Activated naive CD4-positive, alpha-beta T cell treated with anti-CD3 and anti-CD28 coated beads for 36 hours (primary cell): ENCODE measurements around the gene PPP3CA. TPM values are rescaled to one million over a fixed set of nuclear protein-coding genes. Genes with fewer than 3 reads are reported as not detected.

ENCODE experiments used
- CTCF ChIA-PET: fragments of 350-600 bp; sonication (Branson Sonifier 250); formaldehyde crosslinking; loops from one replicate; lab custom pipeline; 2021; ENCODE audit warnings: antibody characterized with exemption; lab: Charles Lee
- DNase-seq: peaks from one replicate; pipeline ENCODE4 v3.0.0-alpha.2; 2020
- H3K27ac Mint-ChIP-seq: one replicate; pipeline ENCODE4 v1.8.0; 2021; ENCODE audit warnings: mild to moderate bottlenecking, mixed read lengths
- H3K27me3 Mint-ChIP-seq: one replicate; pipeline ENCODE4 v1.8.0; 2021; ENCODE audit warnings: low read depth, mixed read lengths
- H3K36me3 Mint-ChIP-seq: one replicate; pipeline ENCODE4 v1.8.0; 2021; ENCODE audit warnings: low read depth, mixed read lengths
- H3K4me1 Mint-ChIP-seq: one replicate; pipeline ENCODE4 v1.8.0; 2021; ENCODE audit warnings: low read depth, mixed read lengths
- H3K4me3 Mint-ChIP-seq: one replicate; pipeline ENCODE4 v1.8.0; 2021; ENCODE audit warnings: mild to moderate bottlenecking, moderate library complexity, mixed read lengths
- H3K9me3 Mint-ChIP-seq: one replicate; pipeline ENCODE4 v1.8.0; 2021; ENCODE audit warnings: mixed read lengths
- intact Hi-C: fragments of 100-400 bp; cut with micrococcal nuclease; formaldehyde crosslinking; loops from one replicate; pipeline ENCODE4 v1.15.1; 2023
- total RNA-seq, 2 experiments: library from RNA; stranded (reverse); gene quantifications; one replicate each; pipeline ENCODE4 v1.2.3, GENCODE V29; 2021

PPP3CA gene
- total RNA-seq, 2 experiments from 2014 or later = 2.4 to 3.4 TPM

GRCh38 chr4:101295691-101296090 lies 51.6 kb downstream of the PPP3CA start:
- DNase-seq = no peak
- Mint-ChIP-seq H3K4me1 (peaks cover 3% of the 10 kb centered on the region), H3K4me3 (no peak overlapping the region), H3K9me3 (no peaks in the 10 kb centered on the region), H3K36me3 (no peaks in the 10 kb centered on the region), H3K27me3 (no peaks in the 10 kb centered on the region), H3K27ac (no peak overlapping the region)
- CTCF ChIA-PET = no interaction called here
- intact Hi-C loops = no loop called here

- DNase-seq = no peak
- no peak overlapping the region for H3K4me3 Mint-ChIP-seq
- H3K4me1 Mint-ChIP-seq = peaks cover 3% of the 10 kb centered on the region
- H3K36me3 Mint-ChIP-seq = no peaks in the 10 kb centered on the region
- no peaks in the 10 kb centered on the region for H3K9me3 Mint-ChIP-seq
- no peaks in the 10 kb centered on the region for H3K27me3 Mint-ChIP-seq
- intact Hi-C loops = no loop called here
- CTCF ChIA-PET = no interaction called here
- H3K27ac Mint-ChIP-seq = no peak overlapping the region
These were observed 52.7 kb downstream of the PPP3CA start for GRCh38 chr4:101294597-101294996.

GRCh38 chr4:101292901-101293300 lies 54.4 kb downstream of the PPP3CA start:
- H3K27me3 Mint-ChIP-seq = no peaks in the 10 kb centered on the region
- intact Hi-C loops = no loop called here
- no peak overlapping the region for H3K4me3 Mint-ChIP-seq
- H3K27ac Mint-ChIP-seq = no peak overlapping the region
- no peak for DNase-seq
- H3K36me3 Mint-ChIP-seq = no peaks in the 10 kb centered on the region
- CTCF ChIA-PET = no interaction called here
- H3K4me1 Mint-ChIP-seq = peaks cover 8% of the 10 kb centered on the region
- H3K9me3 Mint-ChIP-seq = no peaks in the 10 kb centered on the region

GRCh38 chr4:101292214-101292613 lies 55.1 kb downstream of the PPP3CA start:
- intact Hi-C loops = no loop called here
- Mint-ChIP-seq H3K4me1 (peaks cover 13% of the 10 kb centered on the region), H3K27ac (no peak overlapping the region)

GRCh38 chr4:101291198-101291597 lies 56.1 kb downstream of the PPP3CA start:
- Mint-ChIP-seq H3K36me3 (no peaks in the 10 kb centered on the region), H3K4me1 (peaks cover 13% of the 10 kb centered on the region), H3K9me3 (no peaks in the 10 kb centered on the region), H3K27ac (no peak overlapping the region), H3K27me3 (no peaks in the 10 kb centered on the region), H3K4me3 (no peak overlapping the region)
- DNase-seq = no peak
- CTCF ChIA-PET = no interaction called here
- intact Hi-C loops = no loop called here

More at GRCh38 chr4:101292214-101292613, 55.1 kb downstream of the PPP3CA start:
- H3K9me3 Mint-ChIP-seq = no peaks in the 10 kb centered on the region
- H3K27me3 Mint-ChIP-seq = no peaks in the 10 kb centered on the region
- H3K36me3 Mint-ChIP-seq = no peaks in the 10 kb centered on the region
- no peak for DNase-seq
- CTCF ChIA-PET = no interaction called here
- H3K4me3 Mint-ChIP-seq = no peak overlapping the region

GRCh38 chr4:101290654-101291053 lies 56.7 kb downstream of the PPP3CA start:
- intact Hi-C loops = no loop called here
- H3K4me3 Mint-ChIP-seq = no peak overlapping the region
- H3K4me1 Mint-ChIP-seq = peaks cover 13% of the 10 kb centered on the region

GRCh38 chr4:101289306-101289705 lies 58.0 kb downstream of the PPP3CA start:
- DNase-seq = no peak

More at GRCh38 chr4:101290654-101291053, 56.7 kb downstream of the PPP3CA start:
- H3K27me3 Mint-ChIP-seq = no peaks in the 10 kb centered on the region
- no peak for DNase-seq
- CTCF ChIA-PET = no interaction called here
- no peaks in the 10 kb centered on the region for H3K36me3 Mint-ChIP-seq
- no peaks in the 10 kb centered on the region for H3K9me3 Mint-ChIP-seq
- H3K27ac Mint-ChIP-seq = no peak overlapping the region

GRCh38 chr4:101288365-101289145 lies 58.8 kb downstream of the PPP3CA start:
- no peaks in the 10 kb centered on the region for H3K36me3 Mint-ChIP-seq
- H3K27me3 Mint-ChIP-seq = no peaks in the 10 kb centered on the region
- CTCF ChIA-PET = no interaction called here
- DNase-seq = no peak
- no peak overlapping the region for H3K27ac Mint-ChIP-seq
- H3K4me1 Mint-ChIP-seq = peaks cover 19% of the 10 kb centered on the region
- H3K4me3 Mint-ChIP-seq = no peak overlapping the region
- no peaks in the 10 kb centered on the region for H3K9me3 Mint-ChIP-seq
- intact Hi-C loops = no loop called here

More at GRCh38 chr4:101289306-101289705, 58.0 kb downstream of the PPP3CA start:
- Mint-ChIP-seq H3K36me3 (no peaks in the 10 kb centered on the region), H3K4me3 (no peak overlapping the region), H3K27ac (no peak overlapping the region), H3K9me3 (no peaks in the 10 kb centered on the region), H3K27me3 (no peaks in the 10 kb centered on the region), H3K4me1 (peaks cover 16% of the 10 kb centered on the region)
- CTCF ChIA-PET = no interaction called here
- intact Hi-C loops = no loop called here

- Mint-ChIP-seq H3K27me3 (no peaks in the 10 kb centered on the region), H3K4me1 (peaks cover 32% of the 10 kb centered on the region), H3K36me3 (no peaks in the 10 kb centered on the region), H3K9me3 (no peaks in the 10 kb centered on the region), H3K27ac (no peak overlapping the region), H3K4me3 (no peak overlapping the region)
- CTCF ChIA-PET = interaction anchor here (0.8 kb wide), 1 partner anchor 58 kb away, joined by 3 read pairs; no protein-coding TSS in a partner anchor
- intact Hi-C loops = no loop called here
- DNase-seq = no peak
These were observed 60.0 kb downstream of the PPP3CA start for GRCh38 chr4:101287324-101287723.

GRCh38 chr4:101286663-101287062 lies 60.7 kb downstream of the PPP3CA start:
- Mint-ChIP-seq H3K4me1 (peaks cover 38% of the 10 kb centered on the region), H3K27ac (no peak overlapping the region), H3K4me3 (no peak overlapping the region), H3K9me3 (no peaks in the 10 kb centered on the region), H3K36me3 (no peaks in the 10 kb centered on the region), H3K27me3 (no peaks in the 10 kb centered on the region)
- DNase-seq = no peak
- intact Hi-C loops = no loop called here
- CTCF ChIA-PET = interaction anchor here (0.8 kb wide), 1 partner anchor 58 kb away, joined by 3 read pairs; no protein-coding TSS in a partner anchor

- H3K4me1 Mint-ChIP-seq = peaks cover 39% of the 10 kb centered on the region
- H3K27me3 Mint-ChIP-seq = no peaks in the 10 kb centered on the region
- intact Hi-C loops = no loop called here
- CTCF ChIA-PET = no interaction called here
- H3K36me3 Mint-ChIP-seq = no peaks in the 10 kb centered on the region
- no peak overlapping the region for H3K27ac Mint-ChIP-seq
- no peaks in the 10 kb centered on the region for H3K9me3 Mint-ChIP-seq
- no peak for DNase-seq
- H3K4me3 Mint-ChIP-seq = no peak overlapping the region
These were observed 61.3 kb downstream of the PPP3CA start for GRCh38 chr4:101285985-101286384.

- H3K27me3 Mint-ChIP-seq = no peaks in the 10 kb centered on the region
- H3K36me3 Mint-ChIP-seq = no peaks in the 10 kb centered on the region
- no peak overlapping the region for H3K4me3 Mint-ChIP-seq
- H3K4me1 Mint-ChIP-seq = peaks cover 46% of the 10 kb centered on the region
- no peaks in the 10 kb centered on the region for H3K9me3 Mint-ChIP-seq
- intact Hi-C loops = loop anchor here (5.0 kb wide), 1 partner anchor 243 kb away; no protein-coding TSS in a partner anchor
- DNase-seq = no peak
- CTCF ChIA-PET = interaction anchor here (0.5 to 0.7 kb wide), 2 partner anchors 62 to 130 kb away, joined by 3 read pairs; no protein-coding TSS in a partner anchor
- no peak overlapping the region for H3K27ac Mint-ChIP-seq
These were observed 62.8 kb downstream of the PPP3CA start for GRCh38 chr4:101284546-101284945.

GRCh38 chr4:101283434-101283833 lies 63.9 kb downstream of the PPP3CA start:
- intact Hi-C loops = loop anchor here (2.0 to 5.0 kb wide), 3 partner anchors 77 to 263 kb away; no protein-coding TSS in a partner anchor
- no peak for DNase-seq
- Mint-ChIP-seq H3K4me1 (peaks cover 47% of the 10 kb centered on the region), H3K27ac (no peak overlapping the region), H3K9me3 (no peaks in the 10 kb centered on the region), H3K36me3 (no peaks in the 10 kb centered on the region), H3K27me3 (no peaks in the 10 kb centered on the region), H3K4me3 (no peak overlapping the region)
- CTCF ChIA-PET = interaction anchor here (1.2 kb wide), 1 partner anchor 32 kb away, joined by 3 read pairs; no protein-coding TSS in a partner anchor
